Bronchial epithelial cell (primary cell): ENCODE results near the gene CACNG6. TPM values are rescaled to one million over a fixed set of nuclear protein-coding genes. Genes with fewer than 3 reads are reported as not detected.

Source experiments
- DNase-seq: peaks from one replicate; pipeline ENCODE4 v3.0.0-alpha.2; 2010; ENCODE audit warnings: low read depth
- FAIRE-seq: peaks from 2 replicates; lab custom pipeline; 2011; peaks lifted over from hg19 to GRCh38; lab: Jason Lieb, UNC
- H3K27me3 ChIP-seq: 2 replicates; pipeline ENCODE4 v1.5.1; 2011; ENCODE audit warnings: low read length; ENCODE audit not compliant: control insufficient read depth, insufficient read depth
- H3K36me3 ChIP-seq: 2 replicates; pipeline ENCODE4 v1.5.1; 2011; ENCODE audit warnings: low read length; ENCODE audit not compliant: control insufficient read depth, insufficient read depth
- H3K4me3 ChIP-seq: 2 replicates; pipeline ENCODE4 v1.5.1; 2011; ENCODE audit warnings: mild to moderate bottlenecking, low read depth, low read length, control low read depth
- total RNA-seq: library from RNA; depleted of rRNA; stranded (reverse); fragments of >200 nt; gene quantifications from 2 replicates; pipeline ENCODE4 v1.2.1, GENCODE V29; 2014
- TF ChIP-seq, protein P1 (sequence below): IDR thresholded peaks from 2 replicates; pipeline ENCODE4 v1.5.1; 2011; ENCODE audit warnings: mild to moderate bottlenecking, moderate library complexity, low read length, control low read depth, inconsistent platforms; ENCODE audit not compliant: insufficient read depth, severe bottlenecking

The CACNG6 gene
- total RNA-seq, 1 donor from 2014 or later: 0.26 TPM

DNA sequence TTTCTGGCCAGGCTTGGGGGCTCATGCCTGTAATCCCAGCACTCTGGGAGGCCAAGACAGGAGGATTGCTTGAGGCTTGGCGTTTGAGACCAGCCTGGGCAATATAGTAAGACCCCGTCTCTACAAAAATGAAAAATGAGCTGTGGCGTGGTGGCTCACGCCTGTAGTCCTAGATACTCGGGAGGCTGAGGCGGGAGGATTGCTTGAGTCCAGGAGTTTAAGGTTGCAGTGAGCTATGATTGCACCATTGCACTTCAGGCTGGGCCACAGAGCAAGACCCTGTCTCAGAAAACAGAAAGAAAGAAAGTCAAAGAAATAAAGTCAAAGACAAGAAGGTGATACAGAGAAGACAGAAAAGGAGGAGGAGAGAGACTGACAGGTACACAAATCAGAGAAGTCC is 2.5 kb upstream of the CACNG6 start:
- Histone ChIP-seq H3K36me3 (no peaks in the 10 kb centered on the region), H3K4me3 (no peak overlapping the region), H3K27me3 (peaks cover 13% of the 10 kb centered on the region)
- FAIRE-seq (no peak), DNase-seq (no peak)
- TF ChIP-seq, protein P1, sequence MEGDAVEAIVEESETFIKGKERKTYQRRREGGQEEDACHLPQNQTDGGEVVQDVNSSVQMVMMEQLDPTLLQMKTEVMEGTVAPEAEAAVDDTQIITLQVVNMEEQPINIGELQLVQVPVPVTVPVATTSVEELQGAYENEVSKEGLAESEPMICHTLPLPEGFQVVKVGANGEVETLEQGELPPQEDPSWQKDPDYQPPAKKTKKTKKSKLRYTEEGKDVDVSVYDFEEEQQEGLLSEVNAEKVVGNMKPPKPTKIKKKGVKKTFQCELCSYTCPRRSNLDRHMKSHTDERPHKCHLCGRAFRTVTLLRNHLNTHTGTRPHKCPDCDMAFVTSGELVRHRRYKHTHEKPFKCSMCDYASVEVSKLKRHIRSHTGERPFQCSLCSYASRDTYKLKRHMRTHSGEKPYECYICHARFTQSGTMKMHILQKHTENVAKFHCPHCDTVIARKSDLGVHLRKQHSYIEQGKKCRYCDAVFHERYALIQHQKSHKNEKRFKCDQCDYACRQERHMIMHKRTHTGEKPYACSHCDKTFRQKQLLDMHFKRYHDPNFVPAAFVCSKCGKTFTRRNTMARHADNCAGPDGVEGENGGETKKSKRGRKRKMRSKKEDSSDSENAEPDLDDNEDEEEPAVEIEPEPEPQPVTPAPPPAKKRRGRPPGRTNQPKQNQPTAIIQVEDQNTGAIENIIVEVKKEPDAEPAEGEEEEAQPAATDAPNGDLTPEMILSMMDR: no peak

DNA sequence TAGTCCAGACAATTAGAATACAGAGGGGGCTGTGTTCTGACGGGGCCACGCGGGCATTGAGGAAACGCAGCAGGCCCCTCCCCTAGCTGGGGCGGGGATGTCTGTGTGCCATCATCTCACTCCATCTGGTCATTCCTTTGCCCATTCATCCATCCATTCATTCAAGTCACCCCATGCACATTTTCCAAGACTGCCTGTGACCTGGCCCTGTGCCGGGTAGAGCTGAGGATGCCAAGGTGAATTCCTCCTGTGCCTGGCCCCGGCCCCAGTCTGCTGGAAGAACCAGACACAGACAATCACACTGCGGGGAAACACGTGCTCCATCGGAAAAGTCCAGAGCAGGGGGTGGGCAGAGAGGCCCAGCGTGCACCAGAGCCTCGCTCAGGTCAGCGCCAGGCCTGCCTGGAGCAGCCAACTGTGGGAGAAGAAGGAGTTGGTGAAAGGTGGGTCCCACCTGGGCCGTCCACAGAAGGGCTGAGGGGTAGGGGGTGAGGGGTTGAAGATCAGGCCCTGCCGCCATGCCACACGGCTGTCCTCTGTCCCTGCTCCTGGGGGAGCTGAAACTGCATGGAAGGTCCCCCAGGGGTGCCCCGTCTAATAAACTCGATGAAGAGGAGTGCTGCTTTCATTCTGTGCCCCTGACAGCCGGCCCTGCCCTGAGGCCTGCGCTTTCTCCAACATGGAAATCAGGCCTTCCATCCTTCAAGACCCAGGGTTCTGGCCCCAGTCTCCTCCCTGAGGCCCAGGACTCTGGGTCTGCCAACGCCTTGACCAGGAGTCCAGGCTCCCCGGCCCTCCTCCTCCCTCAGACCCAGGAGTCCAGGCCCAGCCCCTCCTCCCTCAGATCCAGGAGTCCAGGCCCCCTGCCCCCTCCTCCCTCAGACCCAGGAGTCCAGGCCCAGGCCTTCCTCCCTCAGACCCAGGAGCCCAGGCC is 1.6 kb upstream of the CACNG6 start:
- DNase-seq (no peak), FAIRE-seq (no peak)
- Histone ChIP-seq H3K4me3 (no peak overlapping the region), H3K36me3 (no peaks in the 10 kb centered on the region), H3K27me3 (peaks cover 13% of the 10 kb centered on the region)
- TF ChIP-seq, protein P1: no peak

DNA sequence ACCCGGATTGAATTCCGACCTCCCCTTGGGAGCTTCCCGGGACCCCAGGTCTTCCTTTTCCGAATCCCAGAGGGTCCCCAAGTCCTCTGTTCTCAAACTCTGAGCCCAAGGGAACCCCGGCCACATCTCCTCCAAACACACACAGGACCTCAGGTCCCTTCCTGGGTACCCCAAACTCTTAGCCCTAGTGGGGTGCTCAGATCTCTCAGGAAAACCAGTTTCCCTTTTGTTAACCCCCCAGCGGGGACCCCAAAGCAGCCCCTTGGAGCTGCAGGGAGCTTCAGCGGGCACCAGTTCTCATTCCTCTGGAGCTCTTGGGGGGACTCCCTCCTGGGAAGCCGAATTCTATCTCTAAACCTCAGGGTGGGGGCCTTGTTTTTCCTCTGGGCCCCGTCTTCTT is 774 bp downstream of the CACNG6 start:
- H3K27me3 ChIP-seq: peaks cover 13% of the 10 kb centered on the region
- H3K4me3 ChIP-seq: no peak overlapping the region

DNA sequence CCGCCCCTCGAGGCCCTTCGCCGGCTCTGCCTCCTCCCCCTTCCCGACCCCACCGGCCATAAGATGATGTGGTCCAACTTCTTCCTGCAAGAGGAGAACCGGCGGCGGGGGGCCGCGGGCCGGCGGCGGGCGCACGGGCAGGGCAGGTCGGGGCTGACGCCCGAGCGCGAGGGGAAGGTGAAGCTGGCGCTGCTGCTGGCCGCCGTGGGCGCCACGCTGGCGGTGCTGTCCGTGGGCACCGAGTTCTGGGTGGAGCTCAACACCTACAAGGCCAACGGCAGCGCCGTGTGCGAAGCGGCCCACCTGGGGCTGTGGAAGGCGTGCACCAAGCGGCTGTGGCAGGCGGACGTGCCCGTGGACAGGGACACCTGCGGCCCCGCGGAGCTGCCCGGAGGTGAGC is 1.4 kb downstream of the CACNG6 start:
- Histone ChIP-seq H3K4me3 (no peak overlapping the region), H3K36me3 (no peaks in the 10 kb centered on the region), H3K27me3 (peaks cover 13% of the 10 kb centered on the region)
- TF ChIP-seq, protein P1: no peak
- DNase-seq (no peak), FAIRE-seq (no peak)

More for the DNA sequence above, 774 bp downstream of the CACNG6 start:
- FAIRE-seq (no peak), DNase-seq (no peak)
- no peaks in the 10 kb centered on the region for H3K36me3 ChIP-seq
- TF ChIP-seq, protein P1: no peak

DNA sequence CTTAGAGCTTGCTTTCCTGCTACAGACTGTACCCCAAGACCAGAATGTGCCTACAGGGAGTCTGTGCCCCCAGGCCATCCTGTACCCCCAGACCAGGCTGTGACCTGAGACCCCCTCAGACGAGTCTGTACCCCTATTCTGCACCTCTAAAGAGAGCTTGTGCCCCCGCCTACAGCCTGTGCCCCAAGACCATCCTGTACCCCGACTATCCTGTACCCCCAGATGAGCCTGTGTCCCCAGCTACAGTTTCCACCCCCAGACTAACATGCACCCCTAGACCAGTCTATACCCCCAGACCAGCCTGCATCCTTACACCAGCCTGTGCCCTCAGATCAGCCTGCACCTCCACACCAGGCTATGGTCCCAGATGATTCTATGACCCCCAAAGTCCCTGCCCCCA is 2.0 kb downstream of the CACNG6 start:
- Histone ChIP-seq H3K4me3 (no peak overlapping the region), H3K36me3 (no peaks in the 10 kb centered on the region), H3K27me3 (peaks cover 13% of the 10 kb centered on the region)
- no peak for FAIRE-seq
- TF ChIP-seq, protein P1: no peak
- DNase-seq: no peak
